BLaER1 treated with 17β-estradiol and CSF1 and Interleukin-3, amounts not matched to agents 10 nM and 100 nM (cell line): ENCODE results near the gene MAS1L.

Source experiments
- H3K27ac ChIP-seq, 11 experiments: shearing (Covaris generic); formaldehyde crosslinking; 2 replicates each; pipeline ENCODE4 v1.8.1; 2022
- H3K27me3 ChIP-seq, 11 experiments: shearing (Covaris generic); formaldehyde crosslinking; 2 replicates each; pipeline ENCODE4 v1.8.1; 2022
- H3K36me3 ChIP-seq, 11 experiments: shearing (Covaris generic); formaldehyde crosslinking; 2 replicates each; pipeline ENCODE4 v1.8.1; 2022
- H3K4me1 ChIP-seq, 10 experiments: shearing (Covaris generic); formaldehyde crosslinking; 2 replicates each; pipeline ENCODE4 v1.8.1; 2022
- H3K4me2 ChIP-seq, 11 experiments: shearing (Covaris generic); formaldehyde crosslinking; 2 replicates each; pipeline ENCODE4 v1.8.1; 2022
- H3K4me3 ChIP-seq, 10 experiments: shearing (Covaris generic); formaldehyde crosslinking; 2 replicates each; pipeline ENCODE4 v1.8.1; 2022
- H3K9ac ChIP-seq, 11 experiments: shearing (Covaris generic); formaldehyde crosslinking; 2 replicates each; pipeline ENCODE4 v1.8.1; 2022
- H3K9me3 ChIP-seq, 11 experiments: shearing (Covaris generic); formaldehyde crosslinking; replicated peaks in 1 of 11; 2 replicates each; pipeline ENCODE4 v1.8.1; 2022
- H4K20me1 ChIP-seq, 11 experiments: shearing (Covaris generic); formaldehyde crosslinking; 2 replicates each; pipeline ENCODE4 v1.8.1; 2022
- Cebpa-rat ChIP-seq, 11 experiments: shearing (Covaris generic); IDR thresholded peaks; 2 replicates each; pipeline ENCODE4 v1.8.1; 2022

The MAS1L gene

DNA sequence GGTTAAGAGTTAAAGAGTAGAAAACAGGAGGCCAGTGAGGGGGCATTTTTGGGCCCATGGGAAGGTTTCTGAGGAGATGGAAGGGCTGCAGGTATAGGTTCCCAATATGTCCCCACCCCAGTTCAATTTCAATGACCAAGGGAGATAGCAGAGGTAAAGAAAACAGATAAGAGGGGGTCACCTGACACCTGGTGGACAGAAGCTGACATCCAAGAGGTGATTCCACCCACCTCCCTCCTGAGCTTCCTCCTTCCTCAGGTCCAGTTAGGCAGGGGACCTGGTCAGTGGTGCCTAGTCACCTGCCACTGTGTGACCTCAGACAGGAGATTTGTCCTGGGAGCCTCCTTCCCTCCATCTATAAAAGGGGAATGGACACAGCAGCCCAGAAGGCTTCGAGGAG lies 29.5 kb upstream of the MAS1L start:
- Histone ChIP-seq H3K4me2 (peak overlapping the region in 1 of 11 experiments; percentile 65; a peak in 1 of 22 replicates), H3K27me3 (no peaks in the 10 kb centered on the region), H3K9ac (no peak overlapping the region), H4K20me1 (no peaks in the 10 kb centered on the region), H3K36me3 (no peaks in the 10 kb centered on the region), H3K4me3 (no peak overlapping the region), H3K9me3 (peaks cover 0 to 4% (median under 1%) of the 10 kb centered on the region in 11 experiments; a peak in 5 of 22 replicates), H3K4me1 (peaks cover 0 to 20% (median 11%) of the 10 kb centered on the region in 10 experiments; a peak in 12 of 20 replicates), H3K27ac (peak overlapping the region in 3 of 11 experiments; percentile 13 to 36 (median 35); a peak in 4 of 22 replicates)
- TF ChIP-seq Cebpa-rat (IDR thresholded peaks at IDR 0.05): no peak

DNA sequence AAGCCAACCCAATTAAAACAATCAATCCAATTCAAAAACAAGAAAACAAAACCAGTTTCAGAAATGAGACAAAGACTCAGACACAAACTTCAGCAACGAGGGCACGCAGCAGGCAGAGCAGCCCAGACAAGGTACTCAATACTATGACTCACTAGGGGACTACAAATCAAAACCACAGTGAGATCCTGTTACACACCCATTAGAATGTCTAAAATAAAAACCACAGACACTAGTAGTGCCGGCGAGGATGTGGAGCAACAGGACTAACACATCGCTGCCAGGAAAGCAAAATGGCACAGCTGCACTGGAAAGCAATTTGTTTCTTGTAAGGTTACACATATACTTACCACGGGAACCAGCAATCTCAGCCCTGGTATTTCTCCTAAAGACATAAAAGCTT lies 28.4 kb upstream of the MAS1L start:
- Histone ChIP-seq H3K4me1 (peaks cover 0 to 20% (median 11%) of the 10 kb centered on the region in 10 experiments; a peak in 12 of 20 replicates), H3K4me2 (peak overlapping the region in 8 of 11 experiments; percentile 0 to 67 (median 44); a peak in 13 of 22 replicates), H3K27me3 (no peaks in the 10 kb centered on the region), H3K4me3 (no peak overlapping the region), H3K36me3 (no peaks in the 10 kb centered on the region), H3K9me3 (0 out of 22 replicates have a peak, but pooled peaks cover 0 to 4% (median 0%) of the 10 kb centered on the region in 11 experiments), H3K9ac (no peak overlapping the region), H3K27ac (peak overlapping the region in 2 of 11 experiments; percentile 35 to 39; a peak in 1 of 22 replicates), H4K20me1 (no peaks in the 10 kb centered on the region)
- peak in 7 of 11 experiments; percentile 21 to 91 (median 60); a peak in 10 of 22 replicates for TF ChIP-seq Cebpa-rat (IDR thresholded peaks at IDR 0.05)

DNA sequence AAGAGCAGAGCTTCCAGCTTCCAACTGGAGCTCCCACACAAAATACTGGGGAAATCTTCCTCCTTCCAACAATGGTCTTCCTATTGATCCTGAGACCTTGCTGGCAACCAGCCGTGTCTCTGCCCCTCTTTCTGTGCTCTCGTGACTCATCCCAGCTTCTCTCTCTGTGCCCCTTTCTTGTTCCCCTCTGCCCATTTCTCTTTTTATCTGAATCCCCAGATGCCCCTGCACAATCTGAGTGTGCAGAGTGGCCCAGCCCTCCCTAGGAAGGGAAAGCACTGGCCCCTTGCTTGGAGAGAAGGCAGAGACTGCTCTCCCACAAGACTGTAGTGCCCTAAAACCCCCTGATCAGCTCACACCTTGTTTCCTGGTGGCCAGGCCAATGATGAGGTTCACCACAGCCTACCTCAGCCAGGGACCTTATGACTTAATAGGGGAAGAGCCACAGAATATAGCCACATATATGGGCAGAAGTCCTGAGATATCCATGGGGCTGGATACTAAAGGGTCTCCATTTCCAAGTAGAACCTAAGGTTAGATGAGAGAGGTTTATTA lies 23.1 kb upstream of the MAS1L start:
- no peak overlapping the region for H3K4me2 ChIP-seq
- no peak for TF ChIP-seq Cebpa-rat (IDR thresholded peaks at IDR 0.05)
- no peaks in the 10 kb centered on the region for H4K20me1 ChIP-seq

DNA sequence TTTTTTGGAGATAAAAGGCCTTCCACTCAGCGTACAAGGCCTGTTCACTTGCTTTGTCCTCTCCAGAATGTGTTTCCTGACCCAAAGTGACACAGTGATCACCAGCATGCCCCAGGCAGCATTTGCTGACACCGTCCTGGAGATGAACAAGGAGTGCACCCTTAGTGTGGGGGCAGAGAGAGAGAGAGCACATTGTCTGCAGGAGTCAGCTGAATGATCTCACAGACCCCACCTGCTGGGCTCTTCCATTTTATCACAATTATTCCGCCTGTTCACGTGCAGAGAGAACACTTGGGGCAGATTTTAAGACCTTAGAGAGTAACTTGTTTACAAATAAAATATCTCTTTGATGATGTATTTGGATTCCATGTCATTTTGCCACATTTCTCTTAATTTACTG lies 22.4 kb upstream of the MAS1L start:
- no peaks in the 10 kb centered on the region for H4K20me1 ChIP-seq
- TF ChIP-seq Cebpa-rat (IDR thresholded peaks at IDR 0.05): no peak

More for the DNA sequence above, 23.1 kb upstream of the MAS1L start:
- Histone ChIP-seq H3K36me3 (no peaks in the 10 kb centered on the region), H3K27ac (no peak overlapping the region), H3K4me3 (no peak overlapping the region), H3K9me3 (no peaks in the 10 kb centered on the region), H3K9ac (no peak overlapping the region), H3K27me3 (no peaks in the 10 kb centered on the region), H3K4me1 (peaks cover 0 to 6% (median 2%) of the 10 kb centered on the region in 10 experiments; a peak in 9 of 20 replicates)

DNA sequence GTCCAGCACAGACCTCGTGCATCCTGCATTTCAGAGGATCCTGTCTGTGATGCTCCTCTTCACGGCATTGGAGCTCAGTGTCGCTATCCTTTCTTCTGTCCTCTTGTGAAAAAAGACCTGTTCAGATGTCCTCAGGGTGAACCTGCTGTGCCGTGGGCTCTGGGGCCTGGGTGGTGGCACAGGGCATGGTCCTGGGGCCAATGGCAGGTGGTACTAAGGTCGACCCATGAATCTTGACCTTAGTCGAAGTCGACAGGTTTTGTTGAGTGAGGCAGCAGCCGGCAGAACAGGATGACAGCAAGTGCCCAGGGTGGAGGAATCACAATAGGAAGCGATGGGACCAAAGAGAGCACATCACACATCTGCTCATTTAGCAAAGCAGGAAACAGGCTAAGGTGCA lies 22.0 kb upstream of the MAS1L start:
- no peak overlapping the region for H3K4me3 ChIP-seq
- no peaks in the 10 kb centered on the region for H3K9me3 ChIP-seq
- no peak overlapping the region for H3K9ac ChIP-seq
- H3K4me2 ChIP-seq: no peak overlapping the region
- TF ChIP-seq Cebpa-rat (IDR thresholded peaks at IDR 0.05): no peak
- no peaks in the 10 kb centered on the region for H4K20me1 ChIP-seq
- no peaks in the 10 kb centered on the region for H3K36me3 ChIP-seq
- H3K27me3 ChIP-seq: no peaks in the 10 kb centered on the region
- H3K4me1 ChIP-seq: no peaks in the 10 kb centered on the region
- no peak overlapping the region for H3K27ac ChIP-seq

More for the DNA sequence above, 22.4 kb upstream of the MAS1L start:
- H3K4me3 ChIP-seq: no peak overlapping the region
- H3K27me3 ChIP-seq: no peaks in the 10 kb centered on the region
- no peak overlapping the region for H3K4me2 ChIP-seq
- no peak overlapping the region for H3K27ac ChIP-seq
- no peaks in the 10 kb centered on the region for H3K9me3 ChIP-seq
- no peaks in the 10 kb centered on the region for H3K36me3 ChIP-seq
- H3K4me1 ChIP-seq: no peaks in the 10 kb centered on the region
- H3K9ac ChIP-seq: no peak overlapping the region

DNA sequence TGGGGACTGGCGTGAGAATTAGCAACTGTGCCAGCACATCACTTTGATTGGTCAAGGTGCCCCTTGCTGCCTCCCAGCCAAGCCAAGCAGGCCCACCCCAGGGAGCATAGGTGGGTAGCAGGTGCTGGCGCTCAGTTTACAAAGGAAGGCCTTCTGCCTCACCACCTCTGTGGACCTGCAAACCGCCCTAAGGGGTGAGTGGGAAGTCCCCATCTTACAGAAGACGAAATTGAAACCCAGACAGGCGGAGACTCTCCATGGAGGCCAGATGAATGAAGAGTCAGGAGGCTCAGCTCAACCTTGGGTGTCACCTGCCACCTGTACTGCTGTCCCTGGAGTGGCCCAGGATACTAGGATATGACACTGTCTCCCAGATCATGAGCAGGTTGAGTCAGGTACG lies 21.5 kb upstream of the MAS1L start:
- Histone ChIP-seq H4K20me1 (no peaks in the 10 kb centered on the region), H3K9me3 (no peaks in the 10 kb centered on the region), H3K27ac (no peak overlapping the region), H3K4me3 (no peak overlapping the region), H3K27me3 (no peaks in the 10 kb centered on the region), H3K36me3 (no peaks in the 10 kb centered on the region), H3K4me2 (no peak overlapping the region), H3K9ac (no peak overlapping the region), H3K4me1 (no peaks in the 10 kb centered on the region)
- no peak for TF ChIP-seq Cebpa-rat (IDR thresholded peaks at IDR 0.05)

DNA sequence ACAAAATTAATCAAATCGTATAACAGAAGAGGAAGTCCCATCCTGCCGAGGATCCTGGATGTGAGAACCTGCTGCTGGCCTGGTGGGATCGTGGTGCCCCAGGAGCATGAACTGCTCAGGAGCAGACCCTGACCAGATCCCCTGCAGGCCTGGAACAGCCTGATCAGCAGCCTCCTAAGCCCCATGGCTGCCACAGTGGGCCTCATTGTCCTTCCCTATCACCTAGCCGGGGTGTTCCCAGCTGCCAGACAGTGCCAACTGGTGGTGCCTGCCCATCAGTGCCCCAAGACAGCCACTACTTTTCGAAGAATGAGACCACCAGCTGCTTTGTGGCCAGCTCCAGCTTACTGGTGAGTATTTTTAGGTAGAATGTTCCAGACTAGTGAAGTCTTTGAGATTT lies 19.6 kb upstream of the MAS1L start:
- no peak for TF ChIP-seq Cebpa-rat (IDR thresholded peaks at IDR 0.05)
- Histone ChIP-seq H3K27ac (no peak overlapping the region), H3K4me3 (no peak overlapping the region), H3K9ac (no peak overlapping the region), H4K20me1 (no peaks in the 10 kb centered on the region), H3K27me3 (no peaks in the 10 kb centered on the region), H3K36me3 (no peaks in the 10 kb centered on the region), H3K9me3 (no peaks in the 10 kb centered on the region), H3K4me2 (no peak overlapping the region), H3K4me1 (no peaks in the 10 kb centered on the region)

DNA sequence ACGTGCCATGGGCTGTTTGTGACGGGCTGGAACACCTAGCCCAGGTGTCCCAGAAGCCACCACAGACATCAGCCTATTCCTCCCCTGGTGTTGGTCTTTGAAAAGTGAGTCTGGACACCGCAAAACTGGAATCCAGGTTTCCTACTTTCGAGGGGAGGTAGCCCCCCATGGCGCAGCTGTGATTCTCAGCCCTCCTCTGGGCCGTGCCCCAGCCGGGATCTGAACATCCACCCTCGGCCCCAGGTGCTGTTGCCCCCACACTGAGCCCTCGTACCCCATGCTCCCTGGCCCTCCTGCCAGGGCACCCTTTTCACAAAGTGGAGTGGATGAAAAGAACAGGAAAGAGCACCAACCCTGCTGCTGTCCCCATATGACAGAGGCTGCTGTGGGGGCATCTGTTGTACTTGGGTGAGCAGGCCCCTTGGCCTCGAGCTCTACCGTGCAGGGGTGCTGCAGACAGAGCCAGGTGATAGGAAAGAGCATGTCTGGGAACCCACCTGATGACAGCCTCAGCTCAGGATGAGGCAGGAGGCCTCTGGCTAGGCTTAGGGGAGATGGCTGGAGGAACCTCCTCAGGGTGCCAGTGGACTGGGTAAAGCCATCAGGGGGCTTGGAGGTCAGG lies 18.8 kb upstream of the MAS1L start:
- TF ChIP-seq Cebpa-rat (IDR thresholded peaks at IDR 0.05): no peak
- Histone ChIP-seq H3K27me3 (no peaks in the 10 kb centered on the region), H3K9ac (no peak overlapping the region), H3K4me3 (no peak overlapping the region), H4K20me1 (no peaks in the 10 kb centered on the region), H3K9me3 (no peaks in the 10 kb centered on the region), H3K4me1 (no peaks in the 10 kb centered on the region), H3K36me3 (no peaks in the 10 kb centered on the region), H3K27ac (no peak overlapping the region), H3K4me2 (no peak overlapping the region)

DNA sequence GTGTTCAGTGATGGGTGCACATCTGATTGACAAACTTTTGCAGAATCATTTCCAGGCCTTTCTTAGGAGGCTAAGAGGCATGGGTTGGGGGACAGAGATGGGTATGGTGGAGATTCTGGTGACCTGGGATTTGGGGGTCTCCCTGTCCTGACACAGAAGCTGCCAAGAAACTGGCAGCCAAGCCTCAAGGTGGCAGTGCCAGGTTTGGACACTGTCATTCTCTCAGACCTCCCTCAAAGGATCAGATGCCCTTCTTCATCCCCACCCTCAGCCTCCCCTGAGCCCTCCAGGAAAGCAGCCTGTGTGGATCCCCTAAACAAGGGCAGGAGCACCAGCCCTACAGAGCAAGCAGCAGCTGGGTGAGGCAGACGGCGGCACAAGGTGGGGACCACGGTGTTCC lies 18.1 kb upstream of the MAS1L start:
- no peaks in the 10 kb centered on the region for H3K9me3 ChIP-seq
- H4K20me1 ChIP-seq: no peaks in the 10 kb centered on the region
- no peaks in the 10 kb centered on the region for H3K27me3 ChIP-seq
- no peak overlapping the region for H3K9ac ChIP-seq
- H3K4me3 ChIP-seq: no peak overlapping the region
- no peak overlapping the region for H3K4me2 ChIP-seq
- no peak overlapping the region for H3K27ac ChIP-seq
- no peaks in the 10 kb centered on the region for H3K4me1 ChIP-seq
- TF ChIP-seq Cebpa-rat (IDR thresholded peaks at IDR 0.05): no peak
- no peaks in the 10 kb centered on the region for H3K36me3 ChIP-seq

DNA sequence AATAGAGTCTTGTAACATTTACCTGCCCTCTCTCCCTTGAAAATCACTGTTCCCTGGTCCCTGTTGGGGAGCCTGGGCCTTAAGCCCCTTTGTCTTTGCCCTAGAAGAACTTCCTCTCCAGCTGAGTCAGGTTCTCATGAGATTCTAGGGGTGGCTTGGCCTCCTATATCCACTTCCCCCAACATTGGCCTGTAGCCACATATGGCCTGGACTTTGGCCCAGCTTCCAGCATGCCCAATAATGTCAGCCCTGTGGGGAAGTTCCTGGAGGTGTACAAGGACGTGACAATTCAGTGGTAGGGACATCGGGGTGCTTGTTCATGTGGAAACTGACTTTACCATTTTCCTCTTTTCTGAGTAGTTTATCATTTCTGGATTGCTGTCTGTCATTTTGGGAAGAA lies 17.2 kb upstream of the MAS1L start:
- no peak overlapping the region for H3K4me3 ChIP-seq
- TF ChIP-seq Cebpa-rat (IDR thresholded peaks at IDR 0.05): no peak
- H3K9me3 ChIP-seq: no peaks in the 10 kb centered on the region
- H3K27ac ChIP-seq: no peak overlapping the region
- 0 out of 22 replicates have a peak overlapping the region, but pooled peaks of 1 of the 11 experiments have one; percentile 2 for H3K4me2 ChIP-seq
- H4K20me1 ChIP-seq: no peaks in the 10 kb centered on the region
- no peaks in the 10 kb centered on the region for H3K27me3 ChIP-seq
- H3K36me3 ChIP-seq: no peaks in the 10 kb centered on the region
- H3K9ac ChIP-seq: no peak overlapping the region
- H3K4me1 ChIP-seq: no peaks in the 10 kb centered on the region
